GM12801 (cell line): ENCODE data around the gene LSM2.

Experiments used
- CTCF ChIP-seq: IDR thresholded peaks from one replicate; pipeline ENCODE4 v1.5.1; 2011; ENCODE audit warnings: control low read depth; ENCODE audit not compliant: insufficient read length; ENCODE audit errors: extremely low read depth

Gene LSM2

GRCh38 chr6:31775633-31776484 lies 30.9 kb downstream of the LSM2 start:
- no peak for TF ChIP-seq CTCF

- TF ChIP-seq CTCF = no peak
Observed at GRCh38 chr6:31775184-31775583, 31.6 kb downstream of the LSM2 start.

DNA sequence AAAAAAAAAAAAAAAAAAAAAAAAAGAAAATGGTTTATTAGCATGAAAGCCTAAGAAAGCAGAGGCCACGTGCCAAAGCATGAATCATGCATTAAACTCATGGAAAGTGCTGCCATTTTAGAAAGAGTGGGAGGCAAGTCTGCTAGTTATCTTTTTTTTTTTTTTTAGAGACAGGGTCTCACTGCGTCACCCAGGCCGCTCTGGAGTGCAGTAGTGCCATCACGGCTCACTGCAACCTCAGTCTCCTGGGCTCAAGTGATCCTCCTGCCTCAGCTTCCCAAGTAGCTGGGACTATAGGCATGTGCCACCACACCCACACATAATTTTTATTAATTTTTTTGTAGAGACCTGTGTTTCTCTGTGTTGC lies 34.8 kb downstream of the LSM2 start:
- TF ChIP-seq CTCF = no peak

GRCh38 chr6:31770860-31771259 lies 35.9 kb downstream of the LSM2 start:
- TF ChIP-seq CTCF = no peak

DNA sequence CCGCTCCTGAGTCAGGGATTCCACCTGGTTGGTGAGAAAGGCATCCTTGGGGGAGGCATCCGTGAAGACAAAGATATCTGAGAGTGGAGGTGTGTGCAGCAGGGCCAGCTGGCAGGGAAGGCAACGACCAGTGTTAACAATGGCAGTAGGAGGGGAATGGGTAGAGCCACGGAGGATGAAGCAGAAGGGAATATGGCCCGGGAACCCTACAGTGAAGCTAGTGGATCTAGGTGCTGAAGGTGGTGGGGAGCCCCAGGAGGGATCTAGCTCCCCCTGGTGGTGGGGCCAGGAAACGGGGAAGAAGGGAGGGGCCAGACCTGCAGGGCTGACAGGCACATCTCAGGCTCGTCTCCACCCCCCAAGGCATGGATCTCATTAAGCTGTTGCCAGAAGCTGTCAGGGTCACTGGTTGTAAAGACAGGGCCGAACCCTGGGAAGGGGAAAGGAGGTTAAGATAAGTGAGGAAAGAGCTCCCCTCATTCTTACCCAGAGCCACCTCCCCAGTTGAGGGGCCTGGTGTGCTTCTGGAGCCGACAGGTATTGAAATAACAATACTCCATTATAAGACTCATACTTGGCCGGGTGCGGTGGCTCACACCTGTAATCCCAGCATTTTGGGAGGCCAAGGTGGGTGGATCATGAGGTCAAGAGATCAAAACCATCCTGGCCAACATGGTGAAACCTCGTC lies 36.9 kb downstream of the LSM2 start:
- TF ChIP-seq CTCF = no peak

GRCh38 chr6:31768363-31769257 lies 38.2 kb downstream of the LSM2 start:
- TF ChIP-seq CTCF = no peak

DNA sequence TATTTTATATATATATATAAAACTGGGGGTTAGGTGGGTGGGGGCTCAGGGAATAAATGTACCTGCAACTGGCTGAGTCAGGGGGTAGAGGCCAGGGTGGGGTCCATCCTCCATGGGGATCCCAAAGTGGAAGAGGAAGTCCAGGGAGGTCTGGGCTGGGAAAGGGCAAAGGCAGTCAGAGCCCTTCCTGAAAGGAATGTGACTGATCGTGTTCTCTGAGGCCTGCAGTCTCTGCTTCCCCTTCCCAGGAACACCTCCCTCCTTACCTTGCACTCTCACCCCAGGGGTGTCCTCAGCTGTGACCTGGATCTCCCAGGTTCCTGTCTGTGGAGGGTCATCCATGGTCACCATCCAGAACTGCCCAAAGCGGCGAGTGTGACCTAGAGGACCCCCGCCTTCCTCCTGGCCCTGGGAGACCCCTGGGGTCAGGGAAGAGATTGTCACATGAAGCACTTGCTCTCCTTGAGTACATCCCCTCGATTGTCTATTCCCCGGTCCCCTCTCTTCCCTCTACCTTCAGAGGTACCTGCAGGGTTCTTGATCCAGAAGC lies 39.6 kb downstream of the LSM2 start:
- no peak for TF ChIP-seq CTCF
